Endothelial cell (in vitro differentiated cells): ENCODE data around the gene CPPED1. TPM values are rescaled to one million over a fixed set of nuclear protein-coding genes. Genes with fewer than 3 reads are reported as not detected.
"Not testable (repeated sequence)": the region's sequence is repeated elsewhere in the genome, so short reads cannot be mapped to it uniquely, and the experiment has no call there.

ENCODE experiments used
- DNase-seq: peaks from one replicate; pipeline ENCODE4 v3.0.0; 2021; ENCODE audit warnings: low spot score
- H3K27ac Mint-ChIP-seq: one replicate; pipeline ENCODE4 v1.8.0; 2021; ENCODE audit warnings: mixed read lengths, inconsistent platforms; ENCODE audit not compliant: unreplicated experiment
- H3K27me3 Mint-ChIP-seq: one replicate; pipeline ENCODE4 v1.8.0; 2021; ENCODE audit warnings: mild to moderate bottlenecking, moderate library complexity, mixed read lengths, inconsistent platforms; ENCODE audit not compliant: unreplicated experiment
- H3K36me3 Mint-ChIP-seq: one replicate; pipeline ENCODE4 v1.8.0; 2021; ENCODE audit warnings: mild to moderate bottlenecking, low read depth, mixed read lengths, inconsistent platforms; ENCODE audit not compliant: unreplicated experiment
- H3K4me1 Mint-ChIP-seq: one replicate; pipeline ENCODE4 v1.8.0; 2021; ENCODE audit warnings: mild to moderate bottlenecking, mixed read lengths, inconsistent platforms; ENCODE audit not compliant: unreplicated experiment
- H3K4me3 Mint-ChIP-seq: one replicate; pipeline ENCODE4 v1.8.0; 2021; ENCODE audit warnings: mild to moderate bottlenecking, mixed read lengths, inconsistent platforms; ENCODE audit not compliant: unreplicated experiment
- H3K9me3 Mint-ChIP-seq: one replicate; pipeline ENCODE4 v1.8.0; 2021; ENCODE audit warnings: mixed read lengths, inconsistent platforms; ENCODE audit not compliant: unreplicated experiment
- total RNA-seq: library from RNA; stranded (reverse); fragmentation: NEBNext Ultra II Directional; extraction: Animal tissue kit (Norgen Biotek cat#: 25700); gene quantifications from one replicate; pipeline ENCODE4 v1.2.1, GENCODE V29; 2021; ENCODE audit not compliant: unreplicated experiment
- TF ChIP-seq, protein P1 (sequence below): fragments of 200-600 bp; sonication (generic); IDR thresholded peaks from one replicate; pipeline ENCODE4 v1.5.0; 2021; ENCODE audit warnings: antibody characterized with exemption; ENCODE audit not compliant: unreplicated experiment

CPPED1 gene
- total RNA-seq, 1 donor from 2014 or later: 11.6 TPM

GRCh38 chr16:12801511-12802042 is 2.1 kb downstream of the CPPED1 start:
- Mint-ChIP-seq H3K27me3 (peaks cover 6% of the 10 kb centered on the region), H3K4me1 (peaks cover 20% of the 10 kb centered on the region), H3K9me3 (no peaks in the 10 kb centered on the region), H3K36me3 (no peaks in the 10 kb centered on the region), H3K4me3 (peak overlapping the region; percentile 69), H3K27ac (peak overlapping the region; percentile 50)
- TF ChIP-seq, protein P1, sequence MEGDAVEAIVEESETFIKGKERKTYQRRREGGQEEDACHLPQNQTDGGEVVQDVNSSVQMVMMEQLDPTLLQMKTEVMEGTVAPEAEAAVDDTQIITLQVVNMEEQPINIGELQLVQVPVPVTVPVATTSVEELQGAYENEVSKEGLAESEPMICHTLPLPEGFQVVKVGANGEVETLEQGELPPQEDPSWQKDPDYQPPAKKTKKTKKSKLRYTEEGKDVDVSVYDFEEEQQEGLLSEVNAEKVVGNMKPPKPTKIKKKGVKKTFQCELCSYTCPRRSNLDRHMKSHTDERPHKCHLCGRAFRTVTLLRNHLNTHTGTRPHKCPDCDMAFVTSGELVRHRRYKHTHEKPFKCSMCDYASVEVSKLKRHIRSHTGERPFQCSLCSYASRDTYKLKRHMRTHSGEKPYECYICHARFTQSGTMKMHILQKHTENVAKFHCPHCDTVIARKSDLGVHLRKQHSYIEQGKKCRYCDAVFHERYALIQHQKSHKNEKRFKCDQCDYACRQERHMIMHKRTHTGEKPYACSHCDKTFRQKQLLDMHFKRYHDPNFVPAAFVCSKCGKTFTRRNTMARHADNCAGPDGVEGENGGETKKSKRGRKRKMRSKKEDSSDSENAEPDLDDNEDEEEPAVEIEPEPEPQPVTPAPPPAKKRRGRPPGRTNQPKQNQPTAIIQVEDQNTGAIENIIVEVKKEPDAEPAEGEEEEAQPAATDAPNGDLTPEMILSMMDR: no peak
- no peak for DNase-seq

DNA sequence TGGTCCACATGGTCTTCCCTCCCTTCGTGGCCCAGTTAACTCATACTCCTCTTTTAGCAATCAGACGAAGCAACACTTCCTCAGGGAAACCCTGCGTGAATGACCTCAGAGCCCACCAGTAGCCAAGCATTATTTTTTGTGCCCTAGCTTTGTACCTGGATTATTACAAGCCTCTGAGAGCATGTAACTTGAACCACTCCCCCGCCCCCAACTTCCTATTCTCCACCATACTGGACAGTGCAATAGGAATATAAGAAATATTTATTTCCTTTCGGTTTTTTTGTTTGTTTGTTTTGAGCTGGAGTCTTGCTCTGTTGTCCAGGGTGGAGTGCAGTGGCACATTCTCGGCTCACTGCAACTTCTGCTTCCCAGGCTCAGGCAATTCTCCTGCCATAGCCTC is 2.9 kb downstream of the CPPED1 start:
- TF ChIP-seq, protein P1: no peak
- H3K36me3 Mint-ChIP-seq: no peaks in the 10 kb centered on the region
- H3K4me3 Mint-ChIP-seq: no peak overlapping the region
- H3K9me3 Mint-ChIP-seq: no peaks in the 10 kb centered on the region
- no peak overlapping the region for H3K27ac Mint-ChIP-seq
- peaks cover 20% of the 10 kb centered on the region for H3K4me1 Mint-ChIP-seq
- H3K27me3 Mint-ChIP-seq: peaks cover 6% of the 10 kb centered on the region
- DNase-seq: no peak

DNA sequence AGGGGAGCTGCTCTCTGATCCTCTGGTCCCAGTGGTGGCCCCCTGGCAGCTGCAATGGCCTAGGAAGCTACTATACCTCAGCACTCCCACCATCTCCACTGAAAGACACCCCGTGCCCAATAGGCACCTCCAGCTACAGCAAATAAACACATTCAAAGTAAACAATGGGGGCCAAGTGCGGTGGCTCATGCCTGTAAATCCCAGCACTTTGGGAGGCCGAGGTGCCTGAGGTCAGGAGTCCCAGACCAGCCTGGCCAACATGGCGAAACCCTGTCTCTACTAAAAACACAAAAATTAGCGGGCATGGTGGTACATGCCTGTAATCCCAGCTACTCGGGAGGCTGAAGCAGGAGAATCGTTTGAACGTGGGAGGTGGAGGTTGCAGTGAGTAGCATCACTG is 3.7 kb downstream of the CPPED1 start:
- not testable (repeated sequence) for H3K4me3 Mint-ChIP-seq, H3K36me3 Mint-ChIP-seq, H3K27me3 Mint-ChIP-seq, DNase-seq, H3K9me3 Mint-ChIP-seq, H3K27ac Mint-ChIP-seq
- peaks cover 20% of the 10 kb centered on the region for H3K4me1 Mint-ChIP-seq

DNA sequence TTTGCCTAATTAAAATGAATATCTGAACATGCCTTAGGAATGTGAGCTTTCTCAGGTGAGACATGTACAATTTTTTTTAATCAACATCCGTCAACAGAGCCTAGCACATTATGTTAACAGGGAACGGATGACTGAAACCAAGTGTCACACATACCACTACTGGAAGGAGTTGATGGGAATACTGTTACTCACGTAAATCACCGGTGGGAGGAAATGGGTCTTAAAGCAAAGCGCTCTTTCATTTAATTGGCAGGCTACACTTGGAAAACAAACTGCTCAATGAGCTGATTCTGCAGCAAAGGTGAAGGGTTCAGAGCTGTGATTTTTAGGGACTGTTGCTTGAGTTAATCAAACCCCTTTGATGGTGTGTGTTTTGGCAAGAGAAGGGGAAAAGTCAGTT is 4.8 kb downstream of the CPPED1 start:
- H3K27ac Mint-ChIP-seq: no peak overlapping the region
- TF ChIP-seq, protein P1: no peak
- no peaks in the 10 kb centered on the region for H3K36me3 Mint-ChIP-seq
- H3K4me1 Mint-ChIP-seq: peaks cover 20% of the 10 kb centered on the region
- DNase-seq: no peak
- H3K9me3 Mint-ChIP-seq: no peaks in the 10 kb centered on the region
- no peak overlapping the region for H3K4me3 Mint-ChIP-seq
- peaks cover 4% of the 10 kb centered on the region for H3K27me3 Mint-ChIP-seq

DNA sequence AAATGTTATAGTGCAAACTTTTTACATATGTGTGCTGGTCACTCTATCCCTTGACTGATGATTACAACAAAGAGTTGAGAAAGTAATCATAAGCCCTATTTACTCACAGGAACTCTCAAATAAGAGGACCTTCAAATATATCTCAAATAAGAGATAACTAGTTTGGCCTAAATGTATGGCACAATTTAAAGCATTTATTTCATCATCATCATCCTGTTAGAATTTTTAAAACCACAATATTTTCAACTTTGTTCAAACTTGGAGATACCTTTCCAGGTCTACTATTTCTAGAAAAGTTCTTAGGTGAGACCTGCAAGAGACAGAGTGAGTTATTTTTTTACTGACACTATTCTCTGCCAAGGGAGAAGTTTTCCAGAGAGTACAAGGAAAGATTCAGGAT is 5.5 kb downstream of the CPPED1 start:
- TF ChIP-seq, protein P1: no peak

More for the DNA sequence above, 5.5 kb downstream of the CPPED1 start:
- H3K36me3 Mint-ChIP-seq: no peaks in the 10 kb centered on the region
- H3K27me3 Mint-ChIP-seq: peaks cover 4% of the 10 kb centered on the region
- no peak overlapping the region for H3K27ac Mint-ChIP-seq
- no peak for DNase-seq
- no peak overlapping the region for H3K4me3 Mint-ChIP-seq
- no peaks in the 10 kb centered on the region for H3K9me3 Mint-ChIP-seq
- peaks cover 18% of the 10 kb centered on the region for H3K4me1 Mint-ChIP-seq
